Vagina (tissue), 2 donors: ENCODE data around the gene CHL1. TPM values are rescaled to one million over a fixed set of nuclear protein-coding genes. Genes with fewer than 3 reads are reported as not detected.

Experiments used
- DNase-seq, 2 donors: peaks; one replicate each; pipeline ENCODE4 v3.0.0-alpha.2; 2017; ENCODE audit errors: extremely low spot score in 2 of 2
- H3K27ac ChIP-seq: fragments of 200-600 bp; sonication (generic); one replicate; pipeline ENCODE4 v1.5.1; 2019
- H3K27me3 ChIP-seq: fragments of 200-600 bp; sonication (generic); one replicate; pipeline ENCODE4 v1.5.1; 2019
- H3K36me3 ChIP-seq, 2 donors: fragments of 200-600 bp; sonication (generic); one replicate each; pipeline ENCODE4 v1.5.1; 2017 to 2019
- H3K4me1 ChIP-seq: fragments of 200-600 bp; sonication (generic); one replicate; pipeline ENCODE4 v1.5.1; 2019
- H3K4me3 ChIP-seq, 2 donors: fragments of 200-600 bp; sonication (generic); 1 replicate in 1 of 2; 2 replicates in 1 of 2; pipeline ENCODE4 v1.5.1; 2016 to 2019
- H3K9me3 ChIP-seq: fragments of 200-600 bp; sonication (generic); one replicate; pipeline ENCODE4 v1.5.1; 2019
- CTCF ChIP-seq, 3 experiments: fragments of 450-650 bp in 2 of 3; fragments of 200-600 bp in 1 of 3; sonication (generic) in 1 of 3; IDR thresholded peaks; one replicate each; pipeline ENCODE4 v1.5.1; 2017 to 2019; ENCODE audit warnings: antibody characterized with exemption in 3 of 3, mild to moderate bottlenecking in 2 of 3, moderate library complexity in 2 of 3
- POLR2A ChIP-seq, 2 donors: fragments of 450-650 bp; IDR thresholded peaks; one replicate each; pipeline ENCODE4 v1.6.1; 2017; ENCODE audit warnings: antibody characterized with exemption in 2 of 2, mild to moderate bottlenecking in 2 of 2, moderate library complexity in 2 of 2
- POLR2AphosphoS5 ChIP-seq, 2 donors: sonication (generic); formaldehyde crosslinking; IDR thresholded peaks; one replicate each; pipeline ENCODE4 v1.9.0; 2017; ENCODE audit warnings: antibody characterized with exemption in 2 of 2, mild to moderate bottlenecking in 2 of 2, low read depth in 1 of 2; ENCODE audit not compliant: insufficient read depth in 1 of 2
- intact Hi-C: fragments of 100-400 bp; cut with DNase I; formaldehyde crosslinking; loops from one replicate; pipeline ENCODE4 v1.15.1; 2023
- total RNA-seq: library from RNA; depleted of rRNA; stranded (reverse); fragments of >200 nt; gene quantifications from one replicate; pipeline ENCODE4 v1.2.3, GENCODE V29; 2016

CHL1 gene
- total RNA-seq, 1 donor from 2014 or later: 25.8 TPM

- H3K27ac ChIP-seq: no peak overlapping the region
- H3K9me3 ChIP-seq: no peaks in the 10 kb centered on the region
- H3K27me3 ChIP-seq: no peaks in the 10 kb centered on the region
- no peak overlapping the region for H3K4me3 ChIP-seq
- intact Hi-C loops: no loop called here
- H3K4me1 ChIP-seq: peaks cover 18% of the 10 kb centered on the region
- no peaks in the 10 kb centered on the region for H3K36me3 ChIP-seq
- TF ChIP-seq POLR2A (IDR thresholded peaks at IDR 0.05): no peak
- TF ChIP-seq POLR2AphosphoS5 (IDR thresholded peaks at IDR 0.05; ENCODE audit: insufficient read depth in 1 of 2, low read depth in 1 of 2): no peak
- no peak for TF ChIP-seq CTCF (IDR thresholded peaks at IDR 0.05)
- DNase-seq: no peak
Observed at GRCh38 chr3:249587-250262, 53.2 kb downstream of the CHL1 start.

GRCh38 chr3:256501-256900 lies 59.9 kb downstream of the CHL1 start:
- Histone ChIP-seq H3K4me3 (no peak overlapping the region), H3K9me3 (no peaks in the 10 kb centered on the region)
- intact Hi-C loops: no loop called here

DNA sequence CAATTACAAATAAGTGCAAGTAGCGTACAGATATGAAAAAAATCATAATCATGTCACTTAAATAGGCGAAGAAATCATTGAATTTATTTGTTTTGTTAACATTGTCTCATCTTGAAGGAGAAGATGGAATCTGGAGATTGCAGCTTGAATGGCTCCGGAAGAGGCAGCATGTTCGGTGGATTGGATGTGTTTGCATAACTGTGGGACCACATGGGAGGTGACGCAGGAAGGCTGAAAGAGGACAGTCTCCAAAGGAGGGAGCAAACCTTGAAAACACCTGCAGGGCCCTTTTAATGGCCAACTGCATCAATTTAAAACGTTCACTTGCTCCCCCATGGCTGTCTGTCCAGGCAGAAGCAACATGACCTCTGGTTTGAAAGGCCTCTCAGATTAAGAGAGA lies 61.3 kb downstream of the CHL1 start:
- H3K9me3 ChIP-seq: no peaks in the 10 kb centered on the region
- H3K27ac ChIP-seq: no peak overlapping the region
- no peaks in the 10 kb centered on the region for H3K36me3 ChIP-seq
- TF ChIP-seq POLR2A (IDR thresholded peaks at IDR 0.05): no peak
- TF ChIP-seq POLR2AphosphoS5 (IDR thresholded peaks at IDR 0.05; ENCODE audit: insufficient read depth in 1 of 2, low read depth in 1 of 2): no peak
- no peak for TF ChIP-seq CTCF (IDR thresholded peaks at IDR 0.05)
- H3K4me1 ChIP-seq: no peaks in the 10 kb centered on the region
- DNase-seq: no peak
- H3K27me3 ChIP-seq: no peaks in the 10 kb centered on the region
- intact Hi-C loops: no loop called here
- no peak overlapping the region for H3K4me3 ChIP-seq

More at GRCh38 chr3:256501-256900, 59.9 kb downstream of the CHL1 start:
- Histone ChIP-seq H3K4me1 (no peaks in the 10 kb centered on the region), H3K27me3 (no peaks in the 10 kb centered on the region), H3K27ac (no peak overlapping the region), H3K36me3 (no peaks in the 10 kb centered on the region)
- no peak for DNase-seq
- TF ChIP-seq CTCF (IDR thresholded peaks at IDR 0.05): no peak
- no peak for TF ChIP-seq POLR2AphosphoS5 (IDR thresholded peaks at IDR 0.05; ENCODE audit: insufficient read depth in 1 of 2, low read depth in 1 of 2)
- TF ChIP-seq POLR2A (IDR thresholded peaks at IDR 0.05): no peak

DNA sequence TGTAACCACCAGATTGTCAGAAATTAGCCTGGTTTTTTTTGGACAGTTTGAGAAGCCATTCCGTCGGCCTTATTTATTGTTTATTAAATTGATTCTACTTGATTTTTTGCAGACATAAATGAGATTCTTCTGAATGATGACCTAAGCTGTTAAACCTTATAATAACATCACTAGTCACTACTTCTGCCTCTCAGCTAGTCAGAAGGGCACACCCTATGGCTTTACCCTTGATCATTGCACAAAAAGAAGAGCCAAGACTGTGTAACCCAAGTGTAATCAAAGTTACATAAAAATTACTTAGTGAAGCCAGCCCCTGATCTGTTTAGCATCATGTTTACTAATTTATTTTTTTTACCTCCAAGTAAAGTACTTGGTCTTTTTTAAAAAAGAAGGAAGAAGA lies 64.3 kb downstream of the CHL1 start:
- H3K36me3 ChIP-seq: no peaks in the 10 kb centered on the region
- H3K27me3 ChIP-seq: no peaks in the 10 kb centered on the region
- no peaks in the 10 kb centered on the region for H3K4me1 ChIP-seq
- no peak for DNase-seq
- no peak overlapping the region for H3K4me3 ChIP-seq
- intact Hi-C loops: no loop called here
- no peak overlapping the region for H3K27ac ChIP-seq
- no peak for TF ChIP-seq POLR2AphosphoS5 (IDR thresholded peaks at IDR 0.05; ENCODE audit: insufficient read depth in 1 of 2, low read depth in 1 of 2)
- TF ChIP-seq POLR2A (IDR thresholded peaks at IDR 0.05): no peak
- TF ChIP-seq CTCF (IDR thresholded peaks at IDR 0.05): no peak
- no peaks in the 10 kb centered on the region for H3K9me3 ChIP-seq

DNA sequence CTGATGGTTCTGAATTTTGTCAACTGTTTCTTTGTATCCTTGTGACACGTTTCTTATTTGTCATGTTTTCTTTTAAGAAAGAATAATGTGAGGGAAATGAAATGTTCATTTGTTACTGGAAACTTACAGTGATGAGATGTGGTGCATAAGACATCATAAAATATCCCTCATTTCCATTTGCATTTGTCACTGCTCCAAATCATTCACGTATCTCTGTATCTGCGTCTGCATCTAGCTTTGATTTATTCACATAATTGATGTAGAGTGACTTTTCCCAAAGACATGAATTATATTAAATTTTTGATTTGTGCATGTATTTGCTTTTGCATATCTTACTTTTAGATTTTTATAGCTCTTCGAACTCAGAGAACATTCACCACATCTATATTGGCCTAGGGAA lies 66.8 kb downstream of the CHL1 start:
- no peak for TF ChIP-seq CTCF (IDR thresholded peaks at IDR 0.05)
- no peak for TF ChIP-seq POLR2A (IDR thresholded peaks at IDR 0.05)
- no peak for TF ChIP-seq POLR2AphosphoS5 (IDR thresholded peaks at IDR 0.05; ENCODE audit: insufficient read depth in 1 of 2, low read depth in 1 of 2)
- intact Hi-C loops: no loop called here

More for the DNA sequence above, 66.8 kb downstream of the CHL1 start:
- no peaks in the 10 kb centered on the region for H3K9me3 ChIP-seq
- no peaks in the 10 kb centered on the region for H3K27me3 ChIP-seq
- H3K4me1 ChIP-seq: no peaks in the 10 kb centered on the region
- H3K36me3 ChIP-seq: no peaks in the 10 kb centered on the region
- no peak overlapping the region for H3K27ac ChIP-seq
- DNase-seq: no peak
- H3K4me3 ChIP-seq: no peak overlapping the region
